ENCODE data around the gene SUMO4. TPM values are rescaled to one million over a fixed set of nuclear protein-coding genes. Genes with fewer than 3 reads are reported as not detected.

SUMO4 gene
- polyA plus RNA-seq, 3 donors, result 0.62 to 1.7 (median 0.79) TPM

- DNase-seq (ENCODE audit: extremely low read depth in 1 of 11, low read depth in 9 of 11, low spot score in 4 of 11), result no peak
Observed at GRCh38 chr6:149445573-149445972, 45.5 kb downstream of the SUMO4 start.

- no peak for DNase-seq (ENCODE audit: extremely low read depth in 1 of 11, low read depth in 9 of 11, low spot score in 4 of 11)
Observed at GRCh38 chr6:149446791-149447376, 46.8 kb downstream of the SUMO4 start.

- DNase-seq (ENCODE audit: extremely low read depth in 1 of 11, low read depth in 9 of 11, low spot score in 4 of 11), result no peak
Observed at GRCh38 chr6:149448821-149449453, 48.9 kb downstream of the SUMO4 start.

- DNase-seq (ENCODE audit: extremely low read depth in 1 of 11, low read depth in 9 of 11, low spot score in 4 of 11), result no peak
Observed at GRCh38 chr6:149449831-149450678, 50.0 kb downstream of the SUMO4 start.

Other genes starting within 250 kb of the SUMO4 start
- gene TAB2, start 82.5 kb upstream of the SUMO4 start, polyA plus RNA-seq (ENCODE audit: insufficient read length in 3 of 3), result 100 to 1,000 TPM in 1 of 3 donors, 10 to 100 TPM in 2; 82.6 to 111 (median 91.1) TPM
- gene ZC3H12D, start 84.8 kb downstream of the SUMO4 start, polyA plus RNA-seq (ENCODE audit: insufficient read length in 3 of 3), result under 1 TPM; 0.29 to 0.62 (median 0.51) TPM
- gene PPIL4, start 145.8 kb downstream of the SUMO4 start, polyA plus RNA-seq (ENCODE audit: insufficient read length in 3 of 3), result 10 to 100 TPM; 53.2 to 66.6 (median 59.4) TPM
- gene GINM1, start 166.1 kb downstream of the SUMO4 start, polyA plus RNA-seq (ENCODE audit: insufficient read length in 3 of 3), result 100 to 1,000 TPM in 1 of 3 donors, 10 to 100 TPM in 2; 85.5 to 104 (median 90.7) TPM
- gene KATNA1, start 248.5 kb downstream of the SUMO4 start, polyA plus RNA-seq (ENCODE audit: insufficient read length in 3 of 3), result 10 to 100 TPM; 27.9 to 30.3 (median 29.4) TPM

All from renal cortex interstitium (tissue), 11 donors.